HK-2 (cell line): ENCODE measurements around the gene GCC1.

Source experiments
- DNase-seq: peaks from one replicate; pipeline ENCODE4 v3.0.0-alpha.2; 2018; ENCODE audit not compliant: unreplicated experiment

Gene GCC1, protein sequence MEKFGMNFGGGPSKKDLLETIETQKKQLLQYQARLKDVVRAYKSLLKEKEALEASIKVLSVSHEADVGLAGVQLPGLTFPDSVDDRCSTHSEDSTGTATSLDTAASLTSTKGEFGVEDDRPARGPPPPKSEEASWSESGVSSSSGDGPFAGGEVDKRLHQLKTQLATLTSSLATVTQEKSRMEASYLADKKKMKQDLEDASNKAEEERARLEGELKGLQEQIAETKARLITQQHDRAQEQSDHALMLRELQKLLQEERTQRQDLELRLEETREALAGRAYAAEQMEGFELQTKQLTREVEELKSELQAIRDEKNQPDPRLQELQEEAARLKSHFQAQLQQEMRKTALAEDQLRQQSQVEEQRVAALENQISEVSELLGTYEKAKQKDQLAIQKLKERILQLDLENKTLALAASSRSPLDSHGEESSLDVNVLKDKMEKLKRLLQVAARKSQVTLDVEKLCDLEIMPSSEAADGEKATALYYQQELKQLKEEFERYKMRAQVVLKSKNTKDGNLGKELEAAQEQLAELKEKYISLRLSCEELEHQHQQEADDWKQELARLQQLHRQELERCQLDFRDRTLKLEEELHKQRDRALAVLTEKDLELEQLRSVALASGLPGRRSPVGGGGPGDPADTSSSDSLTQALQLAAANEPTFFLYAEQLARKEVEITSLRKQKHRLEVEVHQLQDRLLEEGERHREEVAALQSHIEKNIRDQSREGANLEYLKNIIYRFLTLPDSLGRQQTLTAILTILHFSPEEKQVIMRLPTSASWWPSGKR

DNA sequence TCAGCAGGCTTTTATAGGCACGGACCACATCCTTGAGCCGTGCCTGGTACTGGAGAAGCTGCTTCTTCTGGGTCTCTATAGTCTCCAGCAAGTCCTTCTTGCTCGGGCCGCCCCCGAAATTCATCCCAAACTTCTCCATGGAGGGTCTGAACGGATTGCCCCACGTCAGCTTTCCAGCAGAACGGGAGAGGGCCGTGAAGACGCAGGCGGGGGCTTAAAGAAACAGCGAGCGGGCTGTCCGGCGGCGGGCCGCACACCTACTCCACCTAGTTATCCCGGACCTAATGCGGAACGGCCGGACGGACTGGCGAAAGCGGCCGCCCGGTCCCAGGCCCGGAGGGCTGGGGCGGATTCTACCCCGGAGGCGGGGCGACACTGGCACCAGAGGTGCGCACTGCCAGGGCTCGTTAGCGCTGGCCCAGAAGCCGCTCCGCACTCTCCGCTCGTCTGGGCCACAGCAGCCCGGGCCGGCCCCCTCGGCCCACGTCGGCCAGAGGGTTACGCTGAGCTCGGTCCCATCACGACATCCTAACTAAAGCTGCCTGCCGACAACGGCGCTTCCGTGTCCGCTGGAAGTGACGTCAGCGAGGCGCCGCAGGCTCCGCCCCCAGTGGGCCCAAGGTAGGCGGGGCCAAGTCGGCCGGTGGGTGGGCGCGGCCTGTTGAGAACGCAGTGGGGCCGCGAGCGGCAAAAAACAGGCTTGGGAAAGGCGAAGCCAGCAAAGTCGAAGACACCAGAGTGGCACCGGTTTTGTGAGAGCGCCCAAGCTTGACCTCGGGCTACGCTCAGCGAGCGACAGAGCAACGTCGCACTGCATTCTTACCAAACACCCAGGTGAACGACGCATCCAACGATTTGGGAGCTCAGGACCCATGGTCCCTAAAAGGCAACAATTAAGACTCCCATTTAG lies at the start of gene GCC1:
TSS of gene GCC1 (minus strand) at position 553 of the 910 bp plus-strand sequence. CDS start at position 139, 414 bp downstream.
- peak; percentile 91 for DNase-seq

DNA sequence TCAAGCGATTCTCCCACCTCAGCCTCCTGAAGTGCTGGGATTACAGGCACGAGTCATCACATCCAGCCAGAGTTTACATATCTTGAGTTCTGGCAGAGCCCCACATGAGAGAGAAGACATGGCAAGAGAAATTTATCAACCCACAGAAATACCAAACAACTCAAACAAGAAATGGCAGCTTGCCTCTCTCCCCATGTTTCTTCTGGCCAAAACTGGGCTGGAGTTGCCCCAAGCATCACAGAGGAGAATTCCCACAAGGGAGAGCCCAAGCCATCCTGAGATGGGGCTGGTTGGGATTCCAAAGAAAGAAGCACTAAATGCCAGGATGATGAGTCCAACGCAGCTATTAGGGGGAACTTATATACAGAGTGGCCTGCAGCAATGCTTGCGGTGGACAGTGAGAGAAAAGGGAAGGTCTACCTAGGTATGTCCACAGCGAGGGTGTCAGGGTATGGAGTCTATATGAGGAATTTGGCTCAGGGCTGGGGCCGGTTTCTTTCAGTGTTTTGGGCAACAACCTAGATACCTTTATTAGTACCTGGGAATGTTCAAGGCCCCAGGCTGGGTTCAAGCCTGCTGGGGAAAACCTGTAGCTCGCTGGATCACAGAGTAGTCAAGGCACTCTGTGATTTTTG lies 47.0 kb upstream of the GCC1 start:
- DNase-seq = no peak

DNA sequence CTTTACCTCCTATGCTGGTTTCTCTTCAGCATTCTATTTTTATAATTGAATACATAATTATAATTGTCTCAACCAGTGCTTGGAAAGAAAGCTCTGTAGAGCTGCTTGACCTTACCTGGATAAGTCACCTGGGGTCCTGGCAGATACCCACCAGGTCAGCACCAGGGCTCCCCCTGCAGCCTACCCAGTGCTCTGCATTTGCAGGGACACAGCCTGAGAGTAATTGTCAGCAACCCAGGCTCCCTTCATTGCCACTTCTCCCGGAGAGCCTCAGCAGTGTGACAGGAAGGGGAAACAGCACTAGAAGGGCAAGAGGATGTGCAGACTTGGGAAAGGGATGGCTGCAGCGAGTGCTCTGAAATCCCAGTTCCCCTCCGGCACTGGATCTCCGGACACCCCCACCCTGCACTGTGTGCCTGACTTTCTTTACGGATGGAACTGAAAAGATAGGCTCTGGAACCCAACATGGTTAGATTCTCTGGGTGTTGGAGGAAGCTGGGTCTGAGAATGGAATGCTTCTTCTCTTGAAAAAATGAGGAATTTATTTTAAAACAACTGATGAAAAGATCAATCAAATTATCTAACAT lies 44.0 kb upstream of the GCC1 start:
- DNase-seq = no peak

DNA sequence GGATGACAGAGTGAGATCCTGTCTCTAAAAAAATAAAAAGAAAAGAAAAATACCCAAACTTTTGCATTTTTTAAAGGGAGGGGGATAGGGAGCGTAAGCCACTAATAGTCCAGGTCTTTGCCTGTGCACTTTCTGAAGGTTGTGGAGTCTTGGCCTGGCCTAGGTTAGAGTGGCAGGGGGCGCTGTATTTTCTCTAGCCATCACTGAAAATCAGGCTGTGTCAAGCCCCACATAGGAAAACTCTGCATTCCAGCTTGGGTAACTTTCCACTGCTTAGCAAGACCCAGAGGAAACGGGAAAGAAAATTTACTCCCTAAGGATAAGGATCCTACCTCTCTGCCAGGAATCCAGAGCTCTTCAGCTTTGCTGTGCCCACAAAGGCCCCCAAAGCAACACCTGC lies 43.0 kb upstream of the GCC1 start:
- DNase-seq = no peak

DNA sequence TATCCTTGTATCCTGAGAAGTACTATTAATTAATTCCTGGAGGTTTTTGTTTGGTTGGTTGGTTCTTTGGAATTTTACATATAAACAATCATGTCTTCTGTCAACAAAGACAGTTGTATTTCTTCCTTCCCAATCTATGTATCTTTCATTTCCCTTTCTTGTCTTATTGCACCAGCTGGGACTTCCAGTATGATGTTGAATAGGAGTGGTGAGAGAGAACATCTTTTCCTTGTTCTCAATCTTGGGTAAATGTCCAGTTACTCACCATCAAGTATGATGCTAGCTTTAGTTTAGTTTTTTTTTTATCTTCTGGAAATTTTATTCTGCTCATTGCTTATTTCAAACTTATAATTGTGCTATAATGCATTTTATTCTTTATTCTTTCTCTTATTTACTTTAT lies 39.9 kb upstream of the GCC1 start:
- DNase-seq = no peak

DNA sequence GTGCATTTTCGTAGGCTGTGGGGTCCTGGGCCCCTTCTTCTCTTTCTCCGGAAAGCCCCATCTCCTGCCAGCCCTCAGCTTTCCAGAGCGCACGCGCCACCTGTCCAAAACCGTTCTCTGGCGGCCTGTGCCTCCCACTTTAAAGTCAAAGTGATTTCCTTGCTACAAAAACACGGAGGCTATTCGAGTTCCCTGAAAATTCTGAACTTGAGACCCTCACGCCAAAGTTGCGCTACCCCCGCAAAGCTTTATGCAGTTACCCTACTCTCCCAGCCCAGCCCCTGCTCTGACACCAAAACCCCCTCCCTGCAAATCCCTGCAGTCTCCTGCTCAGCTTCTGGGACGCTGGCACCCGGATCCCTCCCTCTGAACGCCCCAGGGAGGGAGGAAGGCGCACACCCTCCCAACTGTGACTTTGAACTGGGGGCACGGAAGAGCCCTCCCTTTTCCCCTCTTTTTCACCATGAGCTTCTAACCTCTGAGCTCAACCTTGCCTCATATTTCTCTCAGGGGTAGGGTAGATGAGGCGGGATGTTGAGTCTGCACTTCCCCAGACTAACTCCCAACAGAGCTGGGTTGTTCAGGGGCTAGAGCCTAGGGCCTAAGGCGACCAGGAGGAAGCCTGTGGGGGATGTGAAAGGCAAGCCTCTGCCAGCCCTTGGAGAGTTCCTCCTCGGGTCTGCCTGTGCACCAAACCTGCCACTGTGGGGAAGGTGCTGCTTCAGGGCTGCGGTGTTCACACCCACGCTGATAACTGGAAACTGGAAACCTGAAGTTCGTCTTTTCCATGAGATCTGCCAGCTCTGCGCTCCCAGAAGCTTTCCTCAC lies 35.2 kb upstream of the GCC1 start:
- no peak for DNase-seq

DNA sequence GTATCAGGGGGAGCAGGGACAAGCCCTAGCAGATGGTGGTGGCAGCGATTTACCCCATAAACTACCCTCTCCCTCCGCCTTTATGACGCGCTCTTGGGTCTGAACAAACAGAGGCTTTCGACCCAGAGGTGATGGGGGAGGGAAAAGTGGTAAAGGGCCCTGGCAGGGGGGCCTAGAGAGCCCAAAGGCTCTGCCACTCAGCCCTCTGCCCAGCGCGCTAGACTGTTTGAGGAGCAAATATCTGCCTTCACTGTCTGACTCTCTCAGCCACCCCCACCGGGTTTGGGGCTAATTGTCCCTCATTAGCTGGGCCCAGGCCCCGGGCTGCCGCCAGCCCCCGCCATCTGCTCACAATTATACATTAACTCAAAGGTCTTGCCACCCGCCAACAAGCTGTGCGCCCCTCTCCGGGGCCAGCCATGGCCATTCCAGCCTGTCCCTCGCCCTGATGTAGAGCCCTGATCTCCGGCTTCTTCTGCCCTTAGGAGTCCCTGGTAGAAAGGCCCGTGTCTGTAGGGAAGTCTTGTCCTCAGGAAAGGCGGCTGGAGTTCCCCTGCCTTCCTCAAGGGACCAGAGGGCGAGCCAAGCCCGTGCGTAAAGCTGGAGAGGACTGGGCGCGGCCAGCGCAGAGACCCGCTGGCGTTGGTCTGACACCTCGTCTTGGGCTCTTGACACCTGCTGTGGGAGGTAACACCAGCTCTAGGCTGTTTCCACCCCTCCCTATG lies 34.4 kb upstream of the GCC1 start:
- DNase-seq = no peak

DNA sequence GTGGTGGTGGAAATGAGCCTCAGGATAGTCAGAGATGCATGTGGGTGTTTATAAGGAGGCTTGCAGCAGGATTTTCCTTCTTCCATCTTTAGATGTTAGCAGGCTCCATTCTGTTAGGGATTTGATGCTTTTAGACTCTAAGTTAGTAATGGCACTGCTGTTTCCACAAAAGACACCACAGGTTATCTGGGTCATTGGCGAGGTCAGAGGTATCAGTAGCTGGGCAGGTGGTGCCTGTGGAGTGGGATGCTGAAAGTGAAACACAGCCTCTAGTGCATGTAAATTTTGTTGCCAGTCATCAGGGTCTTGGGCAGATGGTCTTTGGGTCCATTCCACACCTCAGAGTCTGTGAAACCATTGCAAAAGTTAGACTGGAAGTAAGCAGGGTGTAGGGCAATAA lies 33.4 kb upstream of the GCC1 start:
- DNase-seq = no peak

DNA sequence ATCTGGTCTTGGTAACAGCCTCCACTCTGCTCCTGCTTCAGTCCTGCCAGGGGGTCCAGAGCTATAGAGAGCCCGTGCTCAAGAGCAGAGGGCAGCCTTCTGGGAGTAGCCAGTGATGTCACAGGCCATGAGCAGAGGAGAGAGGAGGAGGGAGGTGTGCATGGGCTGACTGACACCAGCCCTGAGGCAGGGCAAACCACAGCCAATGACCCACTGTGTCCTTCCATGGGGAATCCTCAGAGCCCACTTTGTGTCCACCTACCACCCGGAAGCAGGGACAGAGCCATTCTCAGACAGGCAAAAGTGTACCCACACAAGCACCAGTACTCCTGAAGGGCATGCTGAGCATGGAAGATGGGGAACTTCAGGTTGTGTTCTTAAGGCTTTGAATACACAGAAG lies 32.6 kb upstream of the GCC1 start, which contains the start of gene PAX4:
TSS of gene PAX4 (minus strand) at position 101 of the 400 bp plus-strand sequence. CDS start 2,214 bp downstream, outside the sequence.
- DNase-seq = no peak

DNA sequence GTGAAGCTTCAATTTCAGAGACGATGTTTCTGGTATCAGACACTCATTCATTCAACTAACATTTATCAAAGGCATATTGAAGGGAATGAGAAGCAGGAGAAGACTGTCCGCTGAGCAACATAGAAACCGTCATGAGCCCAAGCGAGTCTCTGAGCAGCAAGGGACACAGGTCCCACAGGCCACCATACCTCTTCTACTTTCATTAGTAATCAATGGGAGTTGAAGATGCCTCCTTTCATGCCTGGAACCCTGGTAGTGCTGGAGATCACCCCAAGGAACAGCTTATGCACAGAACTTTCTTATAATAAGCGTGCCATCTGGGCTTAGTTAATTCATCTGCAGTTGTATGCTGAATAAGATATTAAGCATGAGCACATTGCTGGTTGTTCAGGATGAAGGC lies 31.3 kb upstream of the GCC1 start:
- no peak for DNase-seq

DNA sequence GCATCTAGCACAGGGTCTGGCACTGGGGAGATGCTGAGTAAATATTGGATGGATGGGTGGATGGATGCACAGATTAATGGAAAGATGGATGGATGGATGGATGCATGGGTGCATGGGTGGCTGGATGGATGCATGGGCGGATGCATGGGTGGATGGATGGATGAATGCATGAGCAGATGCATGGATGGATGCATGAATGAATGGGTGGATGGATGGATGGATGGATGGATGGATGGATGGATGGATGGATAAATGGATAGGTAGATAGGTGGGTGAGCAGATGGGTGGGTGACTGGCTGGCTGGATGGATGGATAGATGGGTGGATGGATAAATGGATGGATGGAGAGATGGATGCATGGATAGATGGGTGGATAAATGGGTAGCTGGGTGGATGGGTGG lies 26.9 kb upstream of the GCC1 start:
- DNase-seq = no peak

DNA sequence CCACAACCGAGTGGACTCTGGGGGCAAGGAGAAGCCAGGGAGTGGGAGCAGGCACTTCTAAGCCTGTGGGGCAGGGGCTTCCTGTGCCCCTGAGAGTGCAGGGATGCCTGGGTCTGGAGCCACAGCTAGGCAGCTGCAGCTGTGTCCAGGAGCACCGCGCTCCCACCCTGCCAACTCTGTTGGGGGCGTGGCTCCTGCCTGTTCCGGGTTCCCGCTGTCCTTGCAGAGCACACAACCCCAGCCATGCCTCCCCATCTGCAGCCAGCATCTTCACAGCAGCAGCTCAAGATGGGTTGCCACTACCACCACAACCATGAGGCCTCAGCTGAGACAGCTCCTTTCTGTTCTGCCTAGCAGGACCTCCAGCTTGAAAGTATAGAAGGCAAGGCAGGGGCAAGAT lies 23.9 kb upstream of the GCC1 start:
- DNase-seq = no peak

DNA sequence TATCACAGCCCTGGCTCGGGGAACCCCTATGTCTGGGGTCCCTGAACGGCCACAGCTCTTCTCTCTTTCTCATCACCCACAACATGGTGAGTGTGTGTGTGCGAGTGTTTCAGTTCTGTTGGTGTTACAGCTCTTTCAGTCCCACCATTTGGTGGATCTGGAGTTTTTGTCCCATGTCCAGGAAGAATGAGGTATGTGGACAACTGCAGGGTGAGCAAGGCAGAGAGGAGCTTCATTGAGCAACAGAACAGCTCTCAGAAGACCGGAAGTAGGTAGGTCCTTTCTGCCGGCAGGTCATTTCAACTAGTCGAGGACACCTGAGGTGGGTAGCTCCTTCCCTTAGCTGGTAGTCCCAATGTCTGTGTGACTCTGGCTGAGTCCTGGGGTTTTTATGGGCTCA lies 23.1 kb upstream of the GCC1 start:
- DNase-seq = no peak

DNA sequence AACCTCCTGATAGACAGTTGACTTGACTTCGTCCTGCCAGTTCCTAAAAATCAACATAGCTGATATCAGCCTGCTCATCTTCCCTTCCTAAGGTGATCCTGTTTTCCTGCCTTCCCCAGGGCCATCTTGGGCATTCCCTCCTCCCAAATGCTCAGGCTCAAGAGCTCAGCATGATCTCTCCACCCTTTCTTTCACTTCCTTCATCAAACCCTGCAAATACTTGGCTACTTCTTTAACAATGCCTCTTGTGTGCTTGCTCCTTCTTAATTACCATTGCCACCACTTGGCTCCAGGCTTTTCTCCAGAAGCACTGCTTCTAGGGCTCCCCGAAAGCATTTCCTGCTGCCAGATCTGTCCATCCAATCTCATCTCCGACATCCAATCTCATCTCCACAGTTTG lies 15.5 kb upstream of the GCC1 start:
- no peak for DNase-seq

DNA sequence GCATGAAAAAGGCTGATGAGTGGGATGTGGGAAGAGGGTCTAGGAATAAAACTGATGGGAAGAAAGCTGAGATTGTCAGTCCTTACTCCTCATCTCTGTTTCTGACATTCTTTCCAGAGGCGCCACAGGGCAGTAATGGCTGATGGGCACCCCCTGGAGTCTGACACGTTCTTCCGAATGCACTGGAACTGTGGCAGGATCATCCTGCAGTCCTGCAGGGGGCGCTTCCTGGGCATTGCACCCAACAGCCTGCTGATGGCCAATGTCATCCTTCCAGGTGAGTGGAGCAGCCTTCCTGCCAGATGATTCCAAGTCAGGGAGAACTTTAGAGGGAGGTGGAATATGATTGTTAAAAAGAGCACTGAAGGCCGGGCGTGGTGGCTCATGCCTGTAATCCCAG lies 12.9 kb upstream of the GCC1 start:
- DNase-seq = no peak

DNA sequence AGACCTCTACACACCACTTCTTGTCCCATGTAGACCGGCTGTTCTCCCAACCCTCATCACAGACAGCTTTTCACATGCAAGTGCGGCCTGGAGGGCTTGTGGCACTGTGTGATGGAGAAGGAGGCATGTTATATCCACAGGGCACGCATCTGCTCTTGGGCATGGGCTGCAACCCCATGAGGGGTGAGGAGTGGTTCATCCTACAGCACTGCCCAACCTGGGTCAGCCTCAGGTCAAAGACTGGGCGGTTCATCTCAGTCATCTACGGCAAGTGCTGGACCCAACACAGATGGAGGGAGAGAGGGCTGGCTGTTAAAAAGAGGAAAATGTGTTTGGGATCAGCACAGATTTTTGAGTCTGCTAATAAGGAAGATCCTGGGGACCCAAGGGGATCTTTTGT lies 10.3 kb upstream of the GCC1 start:
- DNase-seq = no peak

DNA sequence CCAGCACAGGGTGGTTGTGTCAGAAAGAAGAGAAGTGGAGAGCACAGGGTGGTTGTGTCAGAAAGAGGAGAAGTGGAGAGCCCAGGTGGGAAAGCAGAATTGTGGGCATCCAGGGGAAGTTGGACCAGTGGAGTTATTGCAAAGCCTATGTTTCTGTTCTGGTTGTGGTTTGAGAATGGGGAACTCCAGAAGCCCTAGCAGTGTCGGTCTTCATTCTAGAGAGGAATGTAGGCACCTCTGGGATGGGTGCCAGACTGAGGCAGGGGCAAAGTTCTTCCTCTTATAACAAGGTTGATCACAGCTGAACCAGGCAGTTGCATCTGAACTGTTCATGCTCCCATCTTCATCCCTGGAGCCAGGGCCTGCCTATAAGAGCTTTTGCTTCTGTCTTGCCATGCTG lies 9.1 kb upstream of the GCC1 start:
- DNase-seq = no peak

DNA sequence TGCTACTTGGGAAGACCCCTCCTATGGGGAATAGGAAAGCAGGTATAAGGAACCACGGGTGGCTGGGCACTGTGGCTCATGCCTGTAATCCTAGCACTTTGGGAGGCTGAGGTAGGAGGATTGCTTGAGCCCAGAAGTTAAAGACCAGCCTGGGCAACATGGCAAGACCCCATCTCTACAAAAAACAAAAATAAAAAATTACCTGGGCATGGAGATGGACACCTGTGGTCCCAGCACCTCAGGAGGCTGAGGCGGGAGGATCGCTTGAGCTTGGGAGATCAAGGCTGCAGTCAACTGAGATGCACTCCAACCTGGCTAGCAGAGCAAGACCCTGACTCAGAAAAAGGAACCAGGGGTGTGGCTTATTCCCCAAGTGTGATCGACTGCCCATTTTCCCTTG lies 7.2 kb upstream of the GCC1 start:
- no peak for DNase-seq

DNA sequence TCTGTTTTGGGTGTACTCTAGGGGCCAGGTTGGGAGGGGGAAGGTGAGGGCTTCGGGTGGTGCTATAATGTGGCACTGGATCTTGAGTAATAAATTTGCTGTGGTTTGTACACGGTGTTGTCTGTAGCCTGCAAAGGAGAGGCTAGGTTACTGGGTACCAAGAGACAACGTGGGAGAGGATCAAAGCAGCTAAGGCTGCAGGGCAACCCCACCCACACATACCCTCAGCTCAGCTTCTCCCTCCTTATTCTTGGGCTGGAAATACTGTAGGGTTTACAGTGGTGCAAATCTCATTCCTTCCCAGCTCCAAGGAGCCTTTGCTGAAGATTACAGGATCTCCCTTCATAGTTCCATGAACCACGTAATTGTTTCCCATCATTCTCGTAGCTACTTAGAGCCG lies 6.2 kb upstream of the GCC1 start:
- DNase-seq = no peak

DNA sequence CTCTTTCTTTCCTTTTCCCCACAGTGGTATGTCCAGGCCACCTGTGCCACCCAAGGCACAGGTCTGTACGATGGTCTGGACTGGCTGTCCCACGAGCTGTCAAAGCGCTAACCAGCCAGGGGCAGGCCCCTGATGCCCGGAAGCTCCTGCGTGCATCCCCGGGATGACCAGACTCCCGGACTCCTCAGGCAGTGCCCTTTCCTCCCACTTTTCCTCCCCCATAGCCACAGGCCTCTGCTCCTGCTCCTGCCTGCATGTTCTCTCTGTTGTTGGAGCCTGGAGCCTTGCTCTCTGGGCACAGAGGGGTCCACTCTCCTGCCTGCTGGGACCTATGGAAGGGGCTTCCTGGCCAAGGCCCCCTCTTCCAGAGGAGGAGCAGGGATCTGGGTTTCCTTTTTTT lies 5.8 kb upstream of the GCC1 start:
- no peak for DNase-seq
